ENCODE data around the gene TMEM50B.

- no peak for TF ChIP-seq REST (IDR thresholded peaks at IDR 0.05; ENCODE audit: low read depth)
- no peak for TF ChIP-seq TCF12 (IDR thresholded peaks at IDR 0.05; ENCODE audit: low read depth)
- no peak for TF ChIP-seq FOXM1 (IDR thresholded peaks at IDR 0.05; ENCODE audit: borderline replicate concordance, low read depth)
Measured at GRCh38 chr21:33488936-33489335, 9.2 kb upstream of the TMEM50B start.

Data from Ishikawa (cell line).